Left lobe of liver (tissue), 2 donors: ENCODE results near the gene ST6GALNAC4. TPM values are rescaled to one million over a fixed set of nuclear protein-coding genes. Genes with fewer than 3 reads are reported as not detected.

Source experiments
- ATAC-seq: fragments of 200-7000 bp; cut with Tn5 transposase; one replicate; pipeline ENCODE4 v1.9.1; 2020; ENCODE audit warnings: mild to moderate bottlenecking, moderate library complexity
- DNase-seq: peaks from one replicate; pipeline ENCODE4 v3.0.0-alpha.2; 2020; ENCODE audit warnings: low spot score
- total RNA-seq: library from RNA; stranded (reverse); gene quantifications from one replicate; pipeline ENCODE4 v1.2.1, GENCODE V29; 2021
- donor health status: DM: no; HTN: no; CAD: no; lungs with moderate emphysema.
- donor health status: DM: no; HTN: yes; CAD: no.

The ST6GALNAC4 gene
- total RNA-seq, 1 donor from 2014 or later, result 5.9 TPM

DNA sequence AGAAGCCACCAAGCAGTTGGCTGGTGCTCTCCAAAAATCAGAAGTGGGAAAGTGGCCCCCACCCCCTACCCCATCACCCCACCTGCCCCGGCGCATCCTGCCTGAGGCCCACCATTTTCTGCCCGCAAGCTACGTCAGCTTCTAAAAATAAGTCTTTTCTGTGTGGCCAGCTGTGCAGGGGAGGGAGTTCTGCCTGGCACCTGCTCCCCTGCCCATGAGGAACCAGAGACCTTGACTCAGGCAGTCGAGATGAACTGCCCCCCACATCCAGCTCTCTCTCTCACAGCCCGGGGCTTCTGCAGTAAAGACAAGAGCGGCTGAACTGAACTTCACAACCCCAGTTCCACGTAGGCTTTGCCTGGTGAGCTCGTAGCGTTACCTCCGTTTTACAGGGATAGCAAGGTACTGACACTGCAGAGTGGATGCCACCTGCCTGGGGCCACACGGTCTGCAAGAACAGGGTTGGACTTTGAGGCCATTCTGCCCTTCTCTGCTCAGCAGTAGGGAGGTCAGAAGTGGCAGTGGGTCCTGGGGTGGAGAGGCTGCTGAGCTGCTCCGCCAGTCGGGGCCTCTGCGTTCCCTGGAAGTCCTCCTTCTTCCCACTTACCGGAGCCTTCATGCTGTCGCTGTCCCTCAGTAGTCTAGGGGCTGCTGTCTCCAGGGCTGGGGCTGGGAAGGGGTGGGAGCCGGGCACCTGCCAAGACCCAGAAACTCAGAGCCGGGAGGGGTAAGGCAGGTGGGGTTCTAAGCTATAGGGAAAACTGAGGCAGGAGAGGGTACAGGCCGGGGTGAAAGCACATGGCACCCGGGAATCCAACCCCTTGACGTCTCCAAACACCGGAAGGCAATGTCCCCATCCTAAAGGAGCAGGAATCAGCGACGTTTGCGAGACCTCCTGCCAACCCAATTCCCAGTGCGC is 781 bp downstream of the ST6GALNAC4 start:
- DNase-seq (no peak), ATAC-seq (peak; percentile 35)

- ATAC-seq (no peak), DNase-seq (no peak)
These were observed 1.5 kb downstream of the ST6GALNAC4 start for GRCh38 chr9:127915325-127915752.

- DNase-seq (no peak), ATAC-seq (no peak)
These were observed 3.2 kb downstream of the ST6GALNAC4 start for GRCh38 chr9:127913682-127914081.

DNA sequence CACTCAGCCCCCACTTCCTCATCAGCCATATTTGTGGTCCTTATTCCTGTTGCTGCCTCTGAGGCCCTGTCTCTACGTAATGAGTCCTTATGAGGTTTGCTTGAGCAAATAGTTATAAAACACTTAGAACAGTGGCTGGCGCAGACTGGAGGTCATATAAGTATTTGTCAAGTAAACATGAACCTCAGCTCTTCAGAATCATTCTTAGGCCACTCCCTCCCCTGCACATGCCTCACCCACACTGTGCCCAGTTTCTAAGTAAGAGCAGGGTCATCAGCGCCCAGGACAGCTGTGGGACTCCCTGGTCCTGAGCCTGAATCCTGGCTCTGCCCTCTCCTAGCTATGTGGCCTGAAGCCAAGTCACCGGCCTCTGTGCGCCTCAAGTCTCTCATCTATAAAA is 4.0 kb downstream of the ST6GALNAC4 start:
- DNase-seq, result no peak
- ATAC-seq, result no peak

GRCh38 chr9:127912296-127912695 is 4.5 kb downstream of the ST6GALNAC4 start:
- no peak for DNase-seq
- ATAC-seq, result no peak

DNA sequence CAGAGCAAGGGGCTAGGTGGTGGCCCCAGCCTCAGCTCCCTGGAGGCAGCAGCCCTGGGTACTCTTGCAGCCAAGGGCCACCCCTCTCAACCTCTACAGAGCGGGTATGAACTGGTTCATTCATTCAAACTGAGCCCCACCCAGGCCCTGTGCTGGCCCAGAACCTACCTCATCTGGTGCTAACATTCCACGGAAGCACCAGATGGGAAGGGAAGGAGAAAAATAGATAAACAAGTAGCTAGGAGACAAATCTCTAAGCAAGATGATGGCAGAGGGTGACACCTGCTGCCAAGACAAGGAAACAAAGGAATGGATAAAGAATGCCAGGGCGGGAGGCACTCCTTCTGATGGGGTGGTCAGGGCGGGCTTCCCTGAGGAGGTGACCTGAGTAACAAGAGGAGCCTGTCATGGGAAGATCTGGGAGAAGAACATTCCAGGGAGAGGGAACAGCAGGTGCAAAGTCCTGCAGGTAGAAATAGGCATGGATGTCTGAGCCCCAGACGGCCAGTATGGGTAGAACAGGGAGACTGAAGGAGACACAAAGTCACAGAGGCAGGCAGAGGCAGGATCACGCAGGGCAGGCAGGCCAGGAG is 6.1 kb downstream of the ST6GALNAC4 start:
- ATAC-seq (no peak), DNase-seq (no peak)

- DNase-seq, result no peak
- ATAC-seq, result no peak
These were observed 7.0 kb downstream of the ST6GALNAC4 start for GRCh38 chr9:127909839-127910273.

DNA sequence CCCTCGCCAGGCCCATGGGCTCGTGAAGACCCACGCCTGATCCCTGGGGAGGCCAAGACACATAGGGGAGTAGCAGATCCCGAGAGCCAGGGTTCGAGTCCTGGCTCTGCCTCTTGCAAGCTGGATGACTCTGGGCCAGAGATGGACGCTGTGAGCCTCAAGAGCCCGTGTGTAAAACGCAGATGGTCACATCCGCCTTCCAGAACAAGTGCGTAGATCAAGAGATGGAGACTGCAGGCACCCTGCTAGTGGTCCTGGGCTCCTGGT is 8.2 kb downstream of the ST6GALNAC4 start:
- ATAC-seq (no peak), DNase-seq (no peak)

DNA sequence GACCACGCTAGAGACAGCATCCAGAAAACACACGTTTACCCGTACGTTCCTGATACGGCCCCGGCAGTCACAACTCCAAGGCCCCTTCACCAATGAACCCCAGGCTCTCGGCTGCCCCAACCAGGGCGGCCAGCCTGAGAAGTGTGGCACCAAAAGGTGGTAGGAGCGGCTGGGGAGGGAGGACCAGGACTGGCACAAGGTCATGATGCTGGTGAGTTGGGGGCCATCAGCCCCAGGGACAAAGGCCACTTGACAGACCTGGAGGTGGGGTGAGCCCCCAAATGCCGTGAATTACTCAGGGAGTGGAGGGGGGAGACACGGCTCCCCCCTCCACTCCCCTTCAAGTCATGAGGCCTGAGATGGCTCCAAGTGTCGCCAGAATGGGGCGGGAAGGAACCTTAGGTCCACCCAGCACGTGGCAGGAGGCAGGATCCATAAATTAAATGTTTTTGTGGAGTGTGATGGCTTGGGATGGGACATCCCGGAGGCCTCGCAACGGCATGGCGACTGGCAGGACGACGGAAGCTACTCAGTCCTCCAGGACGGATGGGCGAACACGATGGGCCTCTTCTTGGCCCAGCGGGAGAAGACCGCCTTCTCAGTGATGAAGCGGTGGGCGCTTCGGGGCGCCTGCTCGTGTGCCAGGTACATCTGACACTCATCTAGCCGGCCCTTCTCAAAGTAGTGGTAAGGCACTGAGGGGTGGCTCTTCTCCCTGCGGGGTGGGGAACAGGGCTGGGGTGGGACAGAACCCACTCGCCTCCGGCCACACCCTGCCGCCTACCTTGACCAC is 8.8 kb downstream of the ST6GALNAC4 start:
- no peak for DNase-seq
- ATAC-seq, result no peak

DNA sequence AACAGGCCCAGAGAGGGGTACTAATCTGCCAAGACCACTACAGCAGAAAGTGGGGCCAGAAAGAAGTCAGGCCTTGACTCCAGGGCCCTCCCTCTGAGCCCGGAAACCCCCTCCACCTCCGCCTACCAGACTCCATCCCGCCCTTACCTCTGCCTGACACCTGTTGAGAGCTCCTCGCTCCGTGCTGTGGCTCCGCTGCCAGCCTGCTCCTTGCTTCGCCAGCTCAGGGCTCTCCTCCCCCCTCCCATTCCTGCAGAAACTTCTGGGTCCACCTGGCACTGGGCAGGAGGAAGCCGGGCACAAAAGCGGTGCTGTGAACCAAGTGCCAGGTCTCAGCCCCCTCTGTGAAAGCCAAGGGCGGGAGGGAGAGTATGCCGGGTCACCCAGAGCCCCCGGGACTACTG is 11.1 kb downstream of the ST6GALNAC4 start:
- ATAC-seq, result no peak
- no peak for DNase-seq

GRCh38 chr9:127905004-127905728 is 11.7 kb downstream of the ST6GALNAC4 start:
- ATAC-seq (peak; percentile 13), DNase-seq (no peak)

GRCh38 chr9:127904561-127905003 is 12.3 kb downstream of the ST6GALNAC4 start:
- ATAC-seq (peak; percentile 45), DNase-seq (no peak)

- ATAC-seq (peak; percentile 20), DNase-seq (no peak)
These were observed 13.0 kb downstream of the ST6GALNAC4 start for GRCh38 chr9:127903557-127904475.

DNA sequence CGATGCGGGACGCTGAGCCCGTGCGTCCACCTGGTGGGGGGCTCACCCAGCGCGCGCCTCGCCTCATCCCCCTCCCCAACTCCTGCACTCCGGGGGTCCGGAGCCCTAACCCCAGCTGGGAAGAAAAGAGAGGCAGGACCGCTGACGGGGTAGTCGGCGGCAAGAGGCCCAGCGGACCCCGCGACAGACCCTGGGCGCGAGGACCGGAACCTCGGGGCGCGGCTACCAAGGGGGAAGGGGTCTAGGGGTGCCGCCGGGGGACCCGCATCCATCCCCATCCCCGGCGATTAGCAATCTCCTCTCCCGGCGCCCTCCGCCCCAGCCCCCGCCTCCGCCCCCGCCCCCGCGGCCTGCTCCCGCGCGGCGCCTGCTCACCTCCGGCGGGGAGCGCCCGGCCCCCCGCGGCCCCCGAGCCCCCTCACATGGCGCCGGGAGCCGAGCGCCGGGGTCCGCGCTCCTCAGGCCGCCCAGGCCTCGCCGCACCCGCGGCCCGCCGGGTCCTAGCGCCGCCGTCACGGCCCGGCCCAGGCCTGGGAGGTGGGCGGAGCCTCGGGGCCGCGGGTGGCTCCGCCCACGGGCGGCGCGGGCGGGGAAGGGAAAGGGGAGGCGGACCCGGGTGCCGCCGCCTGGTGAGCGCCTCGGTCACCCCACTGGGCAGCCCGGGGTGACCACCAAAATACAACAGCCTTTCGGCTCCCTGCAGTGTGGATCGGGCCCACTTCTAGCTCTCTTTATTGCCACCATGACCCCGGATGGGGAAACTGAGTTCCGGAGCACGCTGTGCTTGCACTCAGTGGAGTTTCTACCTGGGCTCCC is 17.5 kb downstream of the ST6GALNAC4 start, which contains the start of gene ST6GALNAC6:
TSS of gene ST6GALNAC6 (minus strand) at position 476 of the 816 bp plus-strand sequence. CDS start 1,622 bp downstream, outside the sequence.
- peak; percentile 78 for DNase-seq
- peak; percentile 74 for ATAC-seq

- no peak for DNase-seq
- ATAC-seq, result peak; percentile 62
These were observed 18.3 kb downstream of the ST6GALNAC4 start for GRCh38 chr9:127898433-127899127.

GRCh38 chr9:127897193-127897692 is 19.6 kb downstream of the ST6GALNAC4 start:
- ATAC-seq, result peak; percentile 88
- DNase-seq, result peak; percentile 90

- DNase-seq, result no peak
These were observed 20.2 kb downstream of the ST6GALNAC4 start for GRCh38 chr9:127896395-127897192.

More at GRCh38 chr9:127896395-127897192, 20.2 kb downstream of the ST6GALNAC4 start:
- peak; percentile 2 for ATAC-seq
